Activated CD8-positive, alpha-beta memory T cell treated with anti-CD3 and anti-CD28 coated beads for 48 hours (primary cell): Measurements from ENCODE around the gene KRT28.

ENCODE experiments used
- DNase-seq, 3 experiments: peaks; one replicate each; pipeline ENCODE4 v3.0.0-alpha.2; 2020; ENCODE audit warnings: low read depth in 2 of 3, low spot score in 2 of 3

Gene KRT28

GRCh38 chr17:40799859-40800258, at the start of gene KRT28:
KRT28 (minus strand) TSS chr17:40799959; CDS start chr17:40799893, 66 bp downstream.
- DNase-seq = no peak

GRCh38 chr17:40848583-40849235, 49.0 kb upstream of the KRT28 start:
- no peak for DNase-seq

- DNase-seq = no peak
Observed at GRCh38 chr17:40846515-40847144, 46.9 kb upstream of the KRT28 start.

GRCh38 chr17:40844671-40845107, 44.9 kb upstream of the KRT28 start:
- DNase-seq = no peak

- no peak for DNase-seq
Observed at GRCh38 chr17:40843242-40843641, 43.5 kb upstream of the KRT28 start.

GRCh38 chr17:40841246-40841645, 41.5 kb upstream of the KRT28 start:
- no peak for DNase-seq

GRCh38 chr17:40839194-40839593, 39.4 kb upstream of the KRT28 start:
- no peak for DNase-seq

- DNase-seq = no peak
Observed at GRCh38 chr17:40836020-40836419, 36.3 kb upstream of the KRT28 start.

GRCh38 chr17:40833882-40834281, 34.1 kb upstream of the KRT28 start:
- DNase-seq = no peak

GRCh38 chr17:40832840-40833239, 33.1 kb upstream of the KRT28 start:
- DNase-seq = no peak

GRCh38 chr17:40830085-40830776, 30.5 kb upstream of the KRT28 start:
- no peak for DNase-seq

GRCh38 chr17:40828454-40829044, 28.8 kb upstream of the KRT28 start:
- no peak for DNase-seq

- no peak for DNase-seq
Observed at GRCh38 chr17:40827746-40828453, 28.1 kb upstream of the KRT28 start.

GRCh38 chr17:40825599-40825998, 25.8 kb upstream of the KRT28 start:
- DNase-seq = no peak

GRCh38 chr17:40824015-40824832, 24.5 kb upstream of the KRT28 start:
- DNase-seq = no peak

- DNase-seq = no peak
Observed at GRCh38 chr17:40822132-40822812, 22.5 kb upstream of the KRT28 start, which contains the start of gene KRT10. KRT10 (minus strand) TSS chr17:40822614; CDS start chr17:40822585, 29 bp downstream.

GRCh38 chr17:40821536-40821935, 21.8 kb upstream of the KRT28 start:
- no peak for DNase-seq

- DNase-seq = no peak
Observed at GRCh38 chr17:40820228-40820838, 20.6 kb upstream of the KRT28 start.

- no peak for DNase-seq
Observed at GRCh38 chr17:40819528-40820125, 19.9 kb upstream of the KRT28 start.
